Omental fat pad (tissue), 4 donors: ENCODE data around the gene GPSM1. TPM values are rescaled to one million over a fixed set of nuclear protein-coding genes. Genes with fewer than 3 reads are reported as not detected.
"Not testable (repeated sequence)": the region's sequence is repeated elsewhere in the genome, so short reads cannot be mapped to it uniquely, and the experiment has no call there.

Source experiments
- ATAC-seq: fragments of 150-250 bp; one replicate; pipeline ENCODE4 v1.9.1; 2016; ENCODE audit warnings: mild to moderate bottlenecking, moderate library complexity; ENCODE audit not compliant: low FRiP score
- DNase-seq: peaks from one replicate; pipeline ENCODE4 v3.0.0-alpha.2; 2019; ENCODE audit warnings: low spot score
- CTCF ChIP-seq, 3 donors: fragments of 450-650 bp; IDR thresholded peaks; one replicate each; pipeline ENCODE4 v1.5.1; 2016 to 2017; ENCODE audit warnings: antibody characterized with exemption in 3 of 3, mild to moderate bottlenecking in 3 of 3, moderate library complexity in 2 of 3
- total RNA-seq, 4 donors: library from RNA; depleted of rRNA; stranded (reverse); fragments of >200 nt; gene quantifications; one replicate each; pipeline ENCODE4 v1.1.0, GENCODE V29; 2016

Gene GPSM1
- total RNA-seq, 4 donors from 2014 or later: 5.0 to 20.5 (median 7.3) TPM

- TF ChIP-seq CTCF (IDR thresholded peaks at IDR 0.05): no peak
- ATAC-seq: no peak
- DNase-seq: no peak
Observed at GRCh38 chr9:136318776-136319241, 8.5 kb upstream of the GPSM1 start.

- not testable (repeated sequence) for ATAC-seq, DNase-seq
Observed at GRCh38 chr9:136319244-136319643, 8.1 kb upstream of the GPSM1 start.

GRCh38 chr9:136319955-136320354 lies 7.4 kb upstream of the GPSM1 start:
- DNase-seq, ATAC-seq: not testable (repeated sequence)

DNA sequence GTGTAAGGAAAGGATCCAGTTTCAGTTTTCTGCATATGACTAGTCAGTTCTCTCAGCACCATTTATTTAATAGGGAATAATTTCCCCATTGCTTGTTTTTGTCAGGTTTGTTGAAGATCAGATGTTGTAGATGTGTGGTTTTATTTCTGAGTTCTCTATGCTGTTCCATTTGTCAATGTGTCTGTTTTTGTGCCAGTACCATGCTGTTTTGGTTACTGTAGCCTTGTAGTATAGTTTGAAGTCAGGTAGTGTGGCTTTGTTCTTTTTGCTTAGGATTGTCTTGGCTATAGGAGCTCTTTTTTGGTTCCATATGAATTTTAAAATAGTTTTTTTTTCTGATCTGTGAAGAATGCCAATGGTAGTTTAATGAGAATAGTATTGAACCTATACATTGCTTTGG lies 6.4 kb upstream of the GPSM1 start:
- not testable (repeated sequence) for ATAC-seq, DNase-seq

- ATAC-seq (no peak), DNase-seq (no peak)
- TF ChIP-seq CTCF (IDR thresholded peaks at IDR 0.05): no peak
Observed at GRCh38 chr9:136321561-136321960, 5.8 kb upstream of the GPSM1 start.

GRCh38 chr9:136322756-136323330 lies 4.5 kb upstream of the GPSM1 start:
- no peak for ATAC-seq
- TF ChIP-seq CTCF (IDR thresholded peaks at IDR 0.05): no peak
- DNase-seq: no peak

DNA sequence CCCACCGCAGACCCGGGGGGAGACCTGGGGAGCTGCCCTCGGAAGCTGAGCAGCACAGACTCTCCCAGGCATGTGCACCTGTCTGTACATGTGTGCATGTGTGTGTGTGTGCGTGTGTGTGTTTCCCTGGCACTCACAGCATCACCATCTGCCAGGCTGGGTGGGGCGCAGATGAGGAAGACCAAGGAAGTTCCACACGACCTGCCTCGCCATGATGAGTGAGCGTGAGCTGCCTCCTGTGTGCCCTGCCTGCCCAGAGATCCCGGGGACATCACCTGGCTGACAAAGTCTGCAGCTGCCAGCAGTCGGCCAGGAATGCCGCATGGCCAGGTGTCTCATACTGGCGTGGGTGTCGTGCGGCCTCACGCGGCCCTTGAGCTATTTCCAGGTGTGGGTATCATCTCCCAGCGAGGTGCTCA lies 4.0 kb upstream of the GPSM1 start:
- DNase-seq (no peak), ATAC-seq (no peak)
- no peak for TF ChIP-seq CTCF (IDR thresholded peaks at IDR 0.05)

DNA sequence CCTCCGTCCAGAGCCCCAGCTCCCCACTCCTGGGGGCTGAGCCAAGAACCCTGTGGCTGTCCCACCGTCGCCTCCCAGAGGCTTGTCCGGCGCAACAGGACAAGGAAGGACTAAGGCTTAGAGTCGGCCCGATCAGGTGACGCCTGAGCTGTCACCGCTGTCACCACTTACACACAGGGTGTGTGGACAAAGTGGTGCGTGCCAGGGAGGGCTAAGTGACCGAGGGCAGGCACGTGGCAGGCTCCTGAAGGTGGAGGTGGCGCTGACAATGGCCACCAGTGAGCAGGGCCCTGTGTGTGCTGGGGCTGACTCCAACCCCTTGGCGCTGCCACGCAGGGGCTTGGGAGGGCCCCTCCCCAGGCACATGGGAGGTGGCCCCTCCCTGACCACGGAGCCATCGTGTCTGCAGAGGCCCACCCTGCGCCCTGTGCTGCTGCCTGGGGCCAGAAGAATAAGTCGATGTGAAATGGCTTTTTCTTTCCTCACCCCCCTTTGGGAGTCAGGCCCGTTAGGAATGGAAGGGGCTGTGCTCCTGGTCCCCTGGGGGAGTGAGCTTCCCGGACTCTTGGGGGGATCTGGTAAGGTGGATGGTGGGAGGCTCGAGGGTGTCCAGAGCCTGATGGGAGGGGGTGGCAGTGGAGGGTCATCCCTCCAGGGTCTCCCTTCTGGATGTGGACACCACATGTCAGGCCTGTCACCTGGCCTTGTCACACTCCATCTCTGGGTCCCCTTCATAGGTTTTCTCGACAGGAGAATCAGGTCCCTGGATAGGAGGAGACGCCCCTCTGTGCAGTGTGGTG lies 2.6 kb upstream of the GPSM1 start:
- ATAC-seq: no peak
- DNase-seq: no peak
- TF ChIP-seq CTCF (IDR thresholded peaks at IDR 0.05): no peak
